HCT116 (cell line): ENCODE results near the gene CYP3A5.

ENCODE experiments used
- CBX3 ChIP-seq: IDR thresholded peaks from 2 replicates; pipeline ENCODE4 v1.6.1; 2012; ENCODE audit warnings: low read depth
- CTCF ChIP-seq, 3 experiments: fragments of 200-600 bp in 1 of 3; sonication (generic) in 1 of 3; IDR thresholded peaks in 2 of 3; conservative IDR thresholded peaks in 1 of 3; 2 replicates each; pipeline ENCODE4 v1.5.1; 2012 to 2017; ENCODE audit warnings: low read depth in 2 of 3, low read length in 2 of 3, antibody characterized with exemption in 1 of 3, borderline replicate concordance in 1 of 3, control low read depth in 1 of 3, mild to moderate bottlenecking in 1 of 3, mixed read lengths in 1 of 3, mixed run types in 1 of 3, moderate library complexity in 1 of 3; ENCODE audit not compliant: insufficient read depth in 1 of 3
- POLR2A ChIP-seq: IDR thresholded peaks from 2 replicates; pipeline ENCODE4 v1.7.0; 2011; ENCODE audit warnings: borderline replicate concordance; ENCODE audit not compliant: insufficient read depth, insufficient read length; ENCODE audit errors: extremely low read depth
- POLR2AphosphoS5 ChIP-seq: IDR thresholded peaks from 2 replicates; pipeline ENCODE4 v1.6.1; 2011; ENCODE audit warnings: mild to moderate bottlenecking, low read depth, low read length, moderate library complexity

GRCh38 chr7:99601656-99602310, 78.0 kb downstream of the CYP3A5 start:
- TF ChIP-seq POLR2A (no peak), POLR2AphosphoS5 (no peak), CBX3 (no peak), CTCF (IDR thresholded peaks at IDR 0.05 in 2 of 3, conservative IDR thresholded peaks at IDR 0.05 in 1 of 3; ENCODE audit: borderline replicate concordance in 1 of 3, insufficient read depth in 1 of 3, low read depth in 2 of 3, low read length in 2 of 3) (peak; percentile 16 to 29 (median 26); a peak in 4 of 6 replicates)
